Activated B cell treated with CpG ODN at 0.5 μM for 24 hours (primary cell): ENCODE results near the gene C1orf159. TPM values are rescaled to one million over a fixed set of nuclear protein-coding genes. Genes with fewer than 3 reads are reported as not detected.

Experiments
- ATAC-seq: fragments of 200-7000 bp; cut with Tn5 transposase; one replicate; pipeline ENCODE4 v1.10.0; 2021; ENCODE audit warnings: low read depth, mild to moderate bottlenecking, moderate library complexity
- CTCF ChIA-PET: fragments of 350-600 bp; sonication (Branson Sonifier 250); formaldehyde crosslinking; loops from one replicate; lab custom pipeline; 2021; ENCODE audit warnings: antibody characterized with exemption; lab: Charles Lee
- POLR2A ChIA-PET: fragments of 350-600 bp; sonication (Branson Sonifier 250); formaldehyde crosslinking; loops from one replicate; lab custom pipeline; 2021; ENCODE audit warnings: antibody characterized with exemption; lab: Charles Lee
- DNase-seq: peaks from one replicate; pipeline ENCODE4 v3.0.0; 2022
- H3K27ac Mint-ChIP-seq: one replicate; pipeline ENCODE4 v1.8.0; 2020; ENCODE audit warnings: mixed read lengths
- H3K27me3 Mint-ChIP-seq: one replicate; pipeline ENCODE4 v1.8.0; 2021; ENCODE audit warnings: mixed read lengths
- H3K36me3 Mint-ChIP-seq: one replicate; pipeline ENCODE4 v1.8.0; 2021; ENCODE audit warnings: low read depth, mixed read lengths
- H3K4me1 Mint-ChIP-seq: one replicate; pipeline ENCODE4 v1.8.0; 2021; ENCODE audit warnings: mixed read lengths
- H3K4me3 Mint-ChIP-seq: one replicate; pipeline ENCODE4 v1.8.0; 2020; ENCODE audit warnings: mild to moderate bottlenecking, mixed read lengths
- H3K9me3 Mint-ChIP-seq: one replicate; pipeline ENCODE4 v1.8.0; 2020; ENCODE audit warnings: mixed read lengths
- CTCF ChIP-seq: fragments of 200-600 bp; IDR thresholded peaks from one replicate; pipeline ENCODE4 v1.8.0; 2022; ENCODE audit warnings: antibody characterized with exemption, mild to moderate bottlenecking
- intact Hi-C: fragments of 100-400 bp; cut with micrococcal nuclease; formaldehyde crosslinking; loops from one replicate; pipeline ENCODE4 v1.15.1; 2024
- total RNA-seq: library from RNA; stranded (reverse); gene quantifications from 2 replicates; pipeline ENCODE4 v1.2.3, GENCODE V29; 2022

Gene C1orf159
- total RNA-seq, 1 donor from 2014 or later = 26.5 TPM

GRCh38 chr1:1084372-1085170 is 31.3 kb downstream of the C1orf159 start:
- CTCF ChIA-PET = no interaction called here

GRCh38 chr1:1083416-1084371 is 32.2 kb downstream of the C1orf159 start:
- no peak for TF ChIP-seq CTCF
- ATAC-seq (no peak), DNase-seq (no peak)
- Mint-ChIP-seq H3K4me3 (no peak overlapping the region), H3K27me3 (no peaks in the 10 kb centered on the region), H3K36me3 (peaks cover 3% of the 10 kb centered on the region), H3K27ac (no peak overlapping the region), H3K4me1 (peaks cover 7% of the 10 kb centered on the region), H3K9me3 (no peaks in the 10 kb centered on the region)
- ChIA-PET POLR2A (no interaction called here), CTCF (no interaction called here)
- intact Hi-C loops = no loop called here

More at GRCh38 chr1:1084372-1085170, 31.3 kb downstream of the C1orf159 start:
- intact Hi-C loops = no loop called here
- POLR2A ChIA-PET = no interaction called here
- peaks cover 4% of the 10 kb centered on the region for H3K4me1 Mint-ChIP-seq
- no peak for TF ChIP-seq CTCF
- DNase-seq (no peak), ATAC-seq (no peak)
- H3K36me3 Mint-ChIP-seq = peaks cover 3% of the 10 kb centered on the region
- H3K4me3 Mint-ChIP-seq = no peak overlapping the region
- H3K9me3 Mint-ChIP-seq = no peaks in the 10 kb centered on the region
- H3K27me3 Mint-ChIP-seq = no peaks in the 10 kb centered on the region
- H3K27ac Mint-ChIP-seq = no peak overlapping the region

GRCh38 chr1:1082776-1083415 is 33.0 kb downstream of the C1orf159 start:
- ChIA-PET CTCF (no interaction called here), POLR2A (no interaction called here)
- H3K36me3 Mint-ChIP-seq = peaks cover 3% of the 10 kb centered on the region
- H3K27ac Mint-ChIP-seq = no peak overlapping the region
- no peak for TF ChIP-seq CTCF
- ATAC-seq (no peak), DNase-seq (no peak)
- intact Hi-C loops = no loop called here
- H3K27me3 Mint-ChIP-seq = no peaks in the 10 kb centered on the region
- H3K4me1 Mint-ChIP-seq = peaks cover 7% of the 10 kb centered on the region
- no peak overlapping the region for H3K4me3 Mint-ChIP-seq
- no peaks in the 10 kb centered on the region for H3K9me3 Mint-ChIP-seq

GRCh38 chr1:1082239-1082775 is 33.6 kb downstream of the C1orf159 start:
- Mint-ChIP-seq H3K9me3 (no peaks in the 10 kb centered on the region), H3K4me3 (no peak overlapping the region), H3K4me1 (peaks cover 7% of the 10 kb centered on the region), H3K36me3 (peaks cover 3% of the 10 kb centered on the region), H3K27me3 (no peaks in the 10 kb centered on the region), H3K27ac (no peak overlapping the region)
- DNase-seq = no peak
- ChIA-PET POLR2A (no interaction called here), CTCF (no interaction called here)
- ATAC-seq = no peak
- TF ChIP-seq CTCF = no peak
- intact Hi-C loops = no loop called here
